HG03521 (cell line): Measurements from ENCODE around the gene MAP3K1.

Source experiments
- ATAC-seq: cut with Tn5 transposase; IDR thresholded peaks from one replicate; pipeline ENCODE4 v1.9.1; 2021; ENCODE audit warnings: mild to moderate bottlenecking, moderate library complexity; ENCODE audit not compliant: unreplicated experiment

MAP3K1 gene

DNA sequence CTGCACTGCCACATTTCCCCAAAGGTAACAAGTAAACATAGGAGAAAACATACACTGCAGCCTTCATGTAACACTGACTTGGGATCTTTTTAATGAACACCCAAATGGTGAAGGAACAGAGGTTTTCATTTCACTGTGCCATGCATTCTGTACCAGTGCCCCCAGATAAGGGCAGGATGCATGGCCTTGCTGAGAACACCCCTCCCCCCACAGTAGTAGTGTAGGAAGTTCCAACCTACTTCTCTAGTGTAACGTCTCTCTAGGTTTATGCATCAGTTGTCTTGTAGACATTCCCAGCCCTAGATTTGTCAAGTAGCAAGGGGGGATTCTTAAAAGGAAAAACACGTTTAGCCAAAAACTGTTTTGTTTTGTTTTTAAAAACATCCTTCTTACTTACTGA lies 29.9 kb downstream of the MAP3K1 start:
- no peak for ATAC-seq

DNA sequence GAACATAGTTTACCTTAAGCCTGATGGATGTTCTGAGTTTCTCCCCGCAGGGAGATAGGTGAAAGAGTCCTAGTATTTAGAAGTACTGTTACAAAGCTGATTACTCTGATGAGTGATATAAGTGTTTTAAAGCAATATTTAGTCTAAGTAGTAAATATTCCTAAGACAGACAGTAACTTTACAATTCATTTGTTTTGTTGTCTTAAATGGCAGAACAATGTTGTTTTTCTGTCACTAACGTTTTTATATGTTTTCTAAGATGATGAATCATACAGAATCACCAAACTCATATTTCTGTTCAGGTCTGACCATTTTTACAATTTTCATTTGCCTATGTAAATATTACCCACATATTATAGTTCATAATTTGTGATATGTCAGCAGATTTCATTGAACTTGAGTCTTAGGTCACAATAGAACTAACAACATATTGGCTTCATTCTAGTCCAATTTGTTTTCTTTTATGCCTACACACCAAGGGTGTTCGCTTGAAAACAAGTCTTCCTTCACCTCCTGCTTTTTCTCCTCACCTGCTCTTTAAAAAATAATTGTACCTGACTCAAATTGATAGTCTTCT lies 30.6 kb downstream of the MAP3K1 start:
- ATAC-seq = no peak

DNA sequence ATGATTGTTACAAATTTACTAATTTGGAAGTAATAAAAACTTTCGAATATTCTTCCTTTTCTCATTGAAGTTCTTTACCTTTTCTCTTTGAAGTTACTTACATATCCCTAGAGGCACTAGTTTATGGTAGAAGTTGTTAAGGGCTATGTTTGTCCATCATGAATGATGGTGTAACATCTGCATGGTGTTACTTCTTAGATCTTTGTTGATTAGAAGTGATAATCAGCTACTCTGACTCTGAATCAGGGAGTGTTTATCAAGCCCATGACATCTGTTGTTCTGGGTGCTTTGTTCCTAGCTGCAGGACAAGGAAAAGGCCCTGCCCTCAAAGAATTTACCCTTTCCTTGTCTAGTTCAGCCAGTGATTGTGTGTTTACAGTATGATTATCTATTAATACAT lies 32.9 kb downstream of the MAP3K1 start:
- no peak for ATAC-seq

DNA sequence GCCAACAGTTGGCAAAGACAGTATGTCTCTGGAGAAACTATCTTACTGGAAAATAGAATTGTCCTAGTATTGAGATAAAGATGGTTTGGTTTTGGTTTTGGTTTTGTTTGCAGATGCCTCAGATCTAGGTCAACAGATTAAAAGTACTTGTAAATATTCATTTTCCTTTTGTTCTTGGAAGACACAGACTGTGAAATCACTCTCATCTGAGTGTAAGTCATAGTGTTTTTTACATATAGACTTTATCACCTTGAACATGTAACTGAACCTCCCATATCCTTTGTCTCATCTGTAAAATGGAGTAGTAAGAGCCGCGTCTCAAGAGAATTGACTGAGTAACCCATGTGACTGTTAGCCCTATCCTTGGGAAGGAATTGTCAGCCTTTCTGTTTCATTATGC lies 34.3 kb downstream of the MAP3K1 start:
- no peak for ATAC-seq

DNA sequence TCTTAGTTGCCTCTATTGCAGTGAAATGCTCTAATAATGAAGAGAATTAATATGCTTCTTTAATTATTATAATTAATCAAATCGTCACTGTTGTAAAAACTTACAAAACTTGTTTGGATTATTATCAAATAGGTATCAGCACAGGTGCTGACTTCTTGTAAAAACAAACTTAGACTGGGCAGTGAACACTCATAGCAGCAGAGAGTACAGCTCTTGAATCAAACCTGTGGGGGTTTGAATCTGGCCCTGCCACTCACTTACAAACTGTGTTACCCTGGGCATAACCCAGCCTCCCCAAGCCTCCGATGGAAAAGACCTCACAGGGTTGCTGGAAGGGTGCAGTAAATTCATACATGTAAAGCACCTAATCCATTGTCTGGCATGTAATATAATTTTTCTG lies 35.1 kb downstream of the MAP3K1 start:
- ATAC-seq = no peak

DNA sequence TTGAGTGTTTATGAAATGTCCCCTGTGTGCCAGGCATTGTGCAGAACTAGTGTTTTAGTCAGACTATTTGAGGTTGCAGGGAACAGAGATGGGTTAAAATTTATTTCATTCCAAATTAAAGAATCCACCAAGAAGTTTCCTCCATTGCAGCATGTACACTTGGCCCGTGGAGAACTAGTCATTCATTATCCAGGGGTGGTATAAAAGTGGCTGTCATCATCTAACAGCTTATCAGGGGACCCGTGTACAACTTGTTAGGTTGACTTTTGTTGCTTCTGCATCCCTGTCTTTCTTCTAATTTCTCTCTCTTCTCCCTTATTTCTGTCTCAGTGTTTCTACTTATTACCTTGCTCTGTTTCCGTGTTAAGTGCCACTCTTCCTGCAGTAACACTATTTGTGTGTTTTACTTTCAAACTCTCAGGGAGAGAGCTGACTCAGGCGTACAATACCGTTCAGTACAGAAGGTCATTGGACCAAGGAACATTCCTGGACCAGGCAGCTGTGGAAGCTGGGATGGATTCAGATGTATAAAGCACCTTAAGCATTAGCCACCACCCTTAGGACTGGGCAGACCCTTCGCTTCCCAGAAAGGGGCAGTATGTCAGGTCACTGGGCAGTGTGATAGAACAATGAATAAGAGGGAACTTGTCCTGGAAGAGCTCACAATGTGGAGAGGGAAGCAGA lies 36.1 kb downstream of the MAP3K1 start:
- ATAC-seq = no peak

DNA sequence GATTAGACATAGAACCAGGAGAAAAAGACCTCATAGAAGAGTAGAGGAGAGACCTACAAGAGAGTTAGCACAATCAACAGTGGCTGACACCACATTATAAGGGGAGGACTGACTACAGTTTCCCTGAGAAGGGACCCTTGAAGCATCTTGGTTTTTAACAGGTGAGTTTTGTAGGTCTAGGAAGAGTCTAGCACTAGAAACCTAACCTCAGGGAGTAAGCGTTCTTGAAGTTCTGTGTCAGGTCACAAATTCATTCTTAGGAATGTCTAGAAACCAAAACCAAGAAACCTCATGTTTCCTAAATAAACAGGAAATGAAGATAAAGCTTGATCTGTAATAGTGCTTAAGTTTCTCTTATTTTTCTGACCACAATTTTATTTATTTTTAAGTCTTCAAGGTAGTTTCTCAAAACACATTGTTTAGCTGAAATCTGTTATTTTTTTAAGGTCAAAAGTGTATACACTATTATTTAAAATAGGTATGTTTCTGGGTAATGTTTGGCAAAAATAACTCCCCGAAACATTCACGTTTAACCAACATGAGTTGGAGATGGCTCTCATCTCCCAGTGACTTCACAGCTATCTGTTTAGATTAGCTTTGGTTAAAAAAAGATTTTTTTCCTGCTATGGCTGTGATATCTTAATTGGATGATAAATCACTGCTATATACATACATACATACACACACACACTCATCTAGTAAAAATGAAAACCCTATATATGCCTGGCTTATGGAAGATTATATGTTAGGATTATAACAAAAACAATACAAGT lies 37.1 kb downstream of the MAP3K1 start:
- no peak for ATAC-seq

DNA sequence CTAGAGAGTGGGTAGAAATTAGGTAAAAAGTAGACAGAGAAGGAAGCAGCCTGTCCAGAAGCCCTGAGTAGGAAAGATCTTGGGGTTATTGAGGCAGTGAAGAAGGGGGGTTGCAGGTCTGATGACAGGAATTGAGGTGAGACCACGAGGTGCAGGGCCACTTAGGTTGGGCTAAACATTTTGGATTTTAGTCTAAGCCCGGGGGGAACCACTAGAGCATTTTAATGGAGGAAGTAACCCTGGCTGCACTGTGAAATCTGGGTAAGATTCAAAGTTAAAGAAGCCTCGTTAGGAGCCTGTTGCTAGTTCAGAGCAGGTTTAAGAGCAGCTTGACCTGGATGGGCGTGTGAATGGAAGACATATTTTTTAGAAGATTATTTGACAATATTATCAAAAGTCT lies 38.3 kb downstream of the MAP3K1 start:
- no peak for ATAC-seq

DNA sequence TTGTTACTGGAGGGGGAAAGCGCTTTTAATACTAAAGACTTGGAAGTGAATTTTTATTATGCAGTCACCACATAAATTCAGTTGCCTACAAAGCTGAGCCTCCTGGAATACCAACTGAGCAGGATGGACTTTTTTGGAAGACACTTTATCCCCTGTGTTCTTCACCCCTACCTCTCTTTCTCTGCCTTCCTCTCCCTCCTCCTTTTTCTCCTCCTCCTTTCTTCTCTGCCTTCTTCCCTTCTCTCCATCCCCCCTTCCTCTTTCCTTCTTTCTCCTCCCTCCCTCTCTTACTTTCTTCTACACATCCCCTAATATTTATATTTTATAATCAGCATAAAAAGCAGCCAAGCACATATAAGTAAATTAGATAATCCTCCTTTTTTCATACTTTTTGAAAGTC lies 39.6 kb downstream of the MAP3K1 start:
- no peak for ATAC-seq

DNA sequence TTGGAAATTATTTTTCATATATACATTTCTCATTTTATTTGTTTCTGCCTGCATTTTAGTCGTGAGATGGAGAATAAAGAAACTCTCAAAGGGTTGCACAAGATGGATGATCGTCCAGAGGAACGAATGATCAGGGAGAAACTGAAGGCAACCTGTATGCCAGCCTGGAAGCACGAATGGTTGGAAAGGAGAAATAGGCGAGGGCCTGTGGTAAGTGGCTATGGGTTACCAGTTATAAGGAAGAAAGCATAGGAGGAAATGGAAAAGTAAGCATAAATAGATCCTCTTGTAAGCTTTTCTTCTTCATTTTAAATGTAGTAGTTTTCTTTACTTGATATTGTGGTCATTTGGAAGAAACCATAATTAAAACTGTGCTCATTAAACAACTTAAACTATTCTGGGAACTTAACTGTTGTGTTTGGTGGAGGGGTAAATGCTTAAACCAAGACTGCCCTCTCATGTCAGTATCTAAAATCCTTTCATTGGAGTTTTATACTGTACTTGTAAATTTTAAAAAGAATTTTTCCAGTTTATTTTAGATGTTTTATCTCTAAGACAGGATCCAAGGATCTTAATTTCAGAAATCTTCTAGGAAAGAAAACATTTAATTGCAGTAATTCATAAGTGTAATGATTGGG lies 41.3 kb downstream of the MAP3K1 start:
- no peak for ATAC-seq

DNA sequence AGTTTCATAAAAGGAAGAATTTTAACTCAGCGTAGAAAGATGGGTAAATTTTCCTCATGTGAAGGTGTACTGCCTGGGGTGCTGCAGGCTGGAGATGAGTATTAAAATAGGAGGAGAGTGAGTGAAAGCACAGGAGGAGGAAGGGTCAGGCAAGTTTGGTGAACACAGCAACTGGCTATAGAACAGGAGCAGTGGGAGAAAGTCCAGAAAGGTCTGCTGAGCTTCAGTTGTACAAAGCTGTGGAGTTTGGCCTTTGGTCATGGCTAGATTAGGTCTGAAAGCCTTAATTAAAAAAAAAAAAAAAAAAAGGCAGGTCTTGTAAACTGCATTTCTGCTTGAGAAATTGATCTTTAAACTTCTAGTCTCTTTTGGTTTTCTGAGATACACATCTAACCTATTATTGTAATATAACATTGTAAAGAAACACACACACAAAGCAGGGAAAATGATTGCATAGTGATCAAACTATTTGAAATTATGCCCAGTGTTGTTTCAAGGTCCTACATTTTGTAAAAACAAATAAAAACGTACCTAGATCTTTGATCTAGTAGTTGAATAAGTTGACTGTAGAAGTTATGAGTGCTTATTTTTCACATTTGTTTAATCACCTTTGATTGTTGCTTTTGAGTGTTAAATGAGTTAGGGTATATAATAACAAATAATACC lies 43.6 kb downstream of the MAP3K1 start:
- no peak for ATAC-seq

DNA sequence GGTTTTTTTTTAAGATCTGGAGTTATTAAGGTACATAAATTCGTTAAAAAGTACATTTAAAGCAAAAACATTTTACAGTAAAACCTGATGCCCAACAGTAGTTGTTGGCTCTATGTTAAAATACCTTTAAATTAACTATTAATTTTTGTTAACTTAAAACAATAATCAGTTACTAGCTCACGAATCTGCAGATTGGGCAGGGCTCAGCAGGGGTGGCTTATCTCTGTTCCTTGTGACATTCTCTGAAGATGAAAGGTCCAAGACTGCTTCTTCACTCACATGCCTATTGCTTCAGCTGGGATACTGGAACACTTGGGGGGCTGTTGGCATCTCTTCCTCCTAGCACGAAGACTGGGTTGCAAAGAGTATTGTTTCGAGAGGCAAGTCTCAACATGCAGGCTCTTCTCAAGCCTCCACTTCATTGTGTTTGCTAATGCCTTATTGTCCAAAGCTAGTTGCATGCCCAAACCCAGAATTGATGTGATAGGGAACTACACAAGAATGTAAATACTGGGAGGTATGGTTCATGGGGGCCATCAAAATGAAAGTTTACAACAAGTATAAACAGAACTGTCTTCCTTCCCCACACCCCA lies 46.6 kb downstream of the MAP3K1 start:
- ATAC-seq = no peak

DNA sequence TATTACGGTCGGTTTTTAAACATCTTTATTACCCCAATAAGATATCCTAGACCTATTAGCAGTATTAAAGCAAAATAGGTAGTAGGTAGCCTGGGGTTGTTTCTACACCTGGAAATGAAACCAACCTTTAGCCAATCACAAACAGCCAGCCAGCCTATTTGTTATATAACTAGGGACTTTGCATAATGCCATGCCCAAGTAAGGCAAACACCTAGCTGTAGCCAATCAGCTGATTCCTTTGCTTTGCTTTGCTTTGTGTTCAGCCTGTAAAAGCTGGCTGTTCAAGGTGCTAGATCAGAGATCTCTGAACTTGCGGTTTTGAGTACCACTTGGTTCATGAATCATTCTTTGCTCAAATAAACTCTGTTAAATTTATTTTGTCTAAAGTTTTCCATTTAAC lies 47.6 kb downstream of the MAP3K1 start:
- no peak for ATAC-seq

DNA sequence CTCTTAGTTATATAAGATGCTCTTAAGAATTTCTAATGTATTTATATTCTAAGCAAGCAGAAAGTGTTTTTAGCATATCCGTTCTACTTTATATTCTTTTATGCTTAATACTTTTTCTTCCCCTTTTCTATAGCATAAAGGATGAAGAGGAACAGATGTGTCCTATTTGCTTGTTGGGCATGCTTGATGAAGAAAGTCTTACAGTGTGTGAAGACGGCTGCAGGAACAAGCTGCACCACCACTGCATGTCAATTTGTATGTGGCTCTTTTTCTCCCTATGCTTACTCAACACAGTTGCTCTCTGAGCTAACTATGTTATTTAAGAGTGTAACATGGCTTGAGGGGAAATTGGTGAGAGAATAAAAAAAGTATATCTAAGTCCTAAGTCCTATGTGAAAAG lies 56.4 kb downstream of the MAP3K1 start:
- ATAC-seq = no peak

DNA sequence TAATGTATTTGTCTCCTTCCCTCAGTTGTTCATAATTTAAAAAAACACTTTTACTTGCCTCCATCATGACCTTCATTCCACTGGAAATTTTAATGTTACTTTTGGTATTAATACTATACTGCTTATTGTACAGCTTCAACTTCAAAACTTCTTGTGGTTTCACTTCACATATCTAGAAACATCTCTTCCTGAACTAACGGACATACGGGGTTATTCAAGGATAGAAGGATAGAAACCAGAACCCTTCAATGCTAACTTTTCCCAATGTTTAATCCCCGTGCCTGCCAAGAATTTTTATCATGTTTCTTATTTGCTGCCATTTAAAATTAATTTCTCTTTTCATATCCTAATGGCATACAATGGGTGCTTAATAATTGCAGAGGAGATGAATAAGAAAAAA lies 57.7 kb downstream of the MAP3K1 start:
- no peak for ATAC-seq

DNA sequence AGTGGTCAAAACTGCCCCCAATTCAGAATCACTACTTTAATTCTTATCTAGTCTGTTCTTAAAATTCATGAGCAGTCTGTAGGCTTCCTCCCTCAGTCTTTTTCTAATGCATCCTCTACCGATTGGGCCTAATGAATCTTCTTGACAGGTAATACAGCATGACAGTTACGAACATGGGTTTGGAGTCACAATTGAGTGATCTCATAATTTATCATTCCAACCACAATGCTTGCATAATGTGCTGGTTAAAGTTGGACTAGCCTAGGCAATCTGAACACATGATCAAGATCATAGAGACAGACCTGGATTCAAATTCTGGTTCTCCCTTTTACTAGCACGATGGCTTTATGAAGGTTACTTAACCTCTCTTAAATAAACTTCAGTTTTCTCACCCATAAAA lies 61.0 kb downstream of the MAP3K1 start:
- no peak for ATAC-seq

DNA sequence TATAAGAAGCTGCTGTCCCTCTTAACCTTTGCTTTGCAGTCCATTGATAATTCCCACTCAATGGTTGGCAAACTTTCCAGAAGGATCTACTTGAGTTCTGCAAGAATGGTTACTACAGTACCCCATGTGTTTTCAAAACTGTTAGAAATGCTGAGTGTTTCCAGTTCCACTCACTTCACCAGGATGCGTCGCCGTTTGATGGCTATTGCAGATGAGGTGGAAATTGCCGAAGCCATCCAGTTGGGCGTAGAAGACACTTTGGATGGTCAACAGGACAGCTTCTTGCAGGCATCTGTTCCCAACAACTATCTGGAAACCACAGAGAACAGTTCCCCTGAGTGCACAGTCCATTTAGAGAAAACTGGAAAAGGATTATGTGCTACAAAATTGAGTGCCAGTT lies 66.2 kb downstream of the MAP3K1 start:
- ATAC-seq = no peak

DNA sequence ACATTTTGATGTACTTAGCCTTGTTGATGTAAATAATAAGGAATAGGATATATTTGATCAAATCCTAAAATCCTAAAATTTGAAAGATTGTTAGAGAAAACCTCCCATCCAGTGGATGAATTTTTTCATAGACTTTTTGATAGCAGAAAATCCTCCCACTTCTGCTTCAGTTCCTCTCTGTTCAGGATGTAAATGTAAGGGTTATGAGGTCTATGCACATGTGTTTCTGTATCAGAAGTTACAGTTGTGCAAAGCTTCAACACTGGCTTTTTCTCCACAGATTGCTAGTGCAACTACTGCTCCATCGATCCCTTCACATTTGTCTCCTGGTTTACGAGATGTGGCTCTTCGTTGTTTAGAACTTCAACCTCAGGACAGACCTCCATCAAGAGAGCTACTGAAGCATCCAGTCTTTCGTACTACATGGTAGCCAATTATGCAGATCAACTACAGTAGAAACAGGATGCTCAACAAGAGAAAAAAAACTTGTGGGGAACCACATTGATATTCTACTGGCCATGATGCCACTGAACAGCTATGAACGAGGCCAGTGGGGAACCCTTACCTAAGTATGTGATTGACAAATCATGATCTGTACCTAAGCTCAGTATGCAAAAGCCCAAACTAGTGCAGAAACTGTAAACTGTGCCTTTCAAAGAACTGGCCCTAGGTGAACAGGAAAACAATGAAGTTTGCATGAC lies 78.1 kb downstream of the MAP3K1 start:
- no peak for ATAC-seq

DNA sequence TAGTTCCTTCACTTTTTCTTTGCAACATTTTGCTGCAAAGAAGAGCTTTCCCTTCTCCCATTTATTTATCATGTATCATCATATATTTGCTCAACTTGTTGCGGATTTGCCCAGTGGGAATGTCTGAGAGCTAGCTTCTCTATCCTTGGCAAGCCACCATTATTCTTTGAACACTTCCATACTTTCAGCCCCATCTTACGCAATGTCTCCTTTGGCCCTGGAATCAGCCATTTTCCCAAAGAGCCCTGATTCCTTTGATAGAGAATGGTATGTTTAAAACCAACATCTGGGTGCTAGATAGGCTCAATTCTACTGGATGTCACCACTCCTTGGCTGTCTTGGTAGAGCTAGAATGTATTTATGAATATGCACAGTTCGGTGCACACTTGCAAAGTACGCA lies 81.4 kb downstream of the MAP3K1 start:
- ATAC-seq = no peak

DNA sequence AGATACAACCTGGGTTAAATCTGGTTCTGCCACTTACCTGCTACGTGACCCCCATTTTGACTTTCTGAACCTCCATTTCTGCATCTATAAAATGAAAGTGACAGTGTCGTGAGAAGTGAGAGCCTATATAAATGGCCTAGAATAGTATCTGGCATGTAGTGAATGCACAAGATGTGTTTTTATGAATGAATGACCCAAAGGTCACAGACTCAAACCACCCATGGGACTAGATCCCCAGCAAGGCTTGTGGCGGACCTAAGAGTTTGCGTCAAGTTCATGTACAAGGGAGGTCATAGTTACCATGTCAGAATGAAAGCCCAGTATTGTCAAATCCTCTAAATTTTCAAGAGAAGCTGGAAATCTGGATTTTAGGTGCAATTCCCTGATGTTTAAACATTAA lies 82.9 kb downstream of the MAP3K1 start:
- no peak for ATAC-seq
